ENCODE measurements around the gene GANAB.

GANAB gene

GRCh38 chr11:62601122-62601371 is 45.4 kb downstream of the GANAB start:
- DNase-seq (ENCODE audit: low spot score) = no peak
- Histone ChIP-seq H3K27me3 (ENCODE audit: control insufficient read depth in 3 of 3, insufficient read depth in 3 of 3, low read depth in 1 of 3, low read length in 3 of 3) (peaks cover 0 to 17% (median 0%) of the 10 kb centered on the region in 3 experiments), H2BK15ac (ENCODE audit: low read length) (peak overlapping the region; percentile 39), H4K8ac (ENCODE audit: low read depth, low read length) (no peak overlapping the region), H3K9me3 (replicated peaks in 1 of 2; ENCODE audit: control insufficient read depth in 2 of 2, insufficient read depth in 1 of 2, low read depth in 1 of 2, low read length in 2 of 2) (no peaks in the 10 kb centered on the region), H3K4me1 (ENCODE audit: control insufficient read depth in 2 of 2, insufficient read depth in 1 of 2, low read depth in 1 of 2, low read length in 2 of 2) (peaks cover 19 to 37% of the 10 kb centered on the region in 2 donors), H2BK120ac (ENCODE audit: low read depth, low read length) (peak overlapping the region; percentile 65), H3K18ac (ENCODE audit: low read length) (peak overlapping the region; percentile 97), H3K36me3 (replicated peaks in 1 of 2; ENCODE audit: control insufficient read depth in 2 of 2, insufficient read depth in 2 of 2, low read length in 2 of 2) (peaks cover 27 to 54% of the 10 kb centered on the region in 2 donors), H3K4ac (ENCODE audit: low read length) (no peak overlapping the region), H2BK12ac (ENCODE audit: low read length) (peak overlapping the region; percentile 76), H3K23ac (ENCODE audit: low read depth, low read length, poor library complexity) (peak overlapping the region; percentile 90), H3K27ac (replicated peaks; ENCODE audit: low read length) (peak overlapping the region; percentile 84), H3K4me2 (ENCODE audit: insufficient read depth, low read length, poor library complexity, severe bottlenecking) (peak overlapping the region; percentile 71), H3K9ac (ENCODE audit: low read depth, low read length, poor library complexity) (peak overlapping the region; percentile 97), H3K14ac (ENCODE audit: low read length) (peak overlapping the region; percentile 92), H3K79me1 (ENCODE audit: low read depth, low read length) (peaks cover 8% of the 10 kb centered on the region), H2AK5ac (ENCODE audit: low read depth, low read length) (peak overlapping the region; percentile 94), H2BK5ac (ENCODE audit: low read length) (peak overlapping the region; percentile 82), H3K4me3 (ENCODE audit: low read length in 2 of 2) (peak overlapping the region; percentile 84 to 95), H4K91ac (ENCODE audit: low read depth, low read length, poor library complexity) (peak overlapping the region; percentile 5), H2AFZ (ENCODE audit: low read length) (peak overlapping the region; percentile 86)
- WGBS, 2 donors (ENCODE audit: extremely low coverage in 2 of 2, insufficient read length in 2 of 2, insufficient replicate concordance in 1 of 2) = no CpG with 5 or more reads among the region's 30 CpGs

GRCh38 chr11:62600367-62601121 is 45.9 kb downstream of the GANAB start:
- no CpG with 5 or more reads among the region's 26 CpGs for WGBS, 2 donors (ENCODE audit: extremely low coverage in 2 of 2, insufficient read length in 2 of 2, insufficient replicate concordance in 1 of 2)
- Histone ChIP-seq H3K27ac (replicated peaks; ENCODE audit: low read length) (no peak overlapping the region), H4K91ac (ENCODE audit: low read depth, low read length, poor library complexity) (no peak overlapping the region), H2AFZ (ENCODE audit: low read length) (peak overlapping the region; percentile 86), H3K27me3 (ENCODE audit: control insufficient read depth in 3 of 3, insufficient read depth in 3 of 3, low read depth in 1 of 3, low read length in 3 of 3) (peaks cover 0 to 17% (median 0%) of the 10 kb centered on the region in 3 experiments), H3K9ac (ENCODE audit: low read depth, low read length, poor library complexity) (peak overlapping the region; percentile 97), H2BK120ac (ENCODE audit: low read depth, low read length) (peak overlapping the region; percentile 65), H3K4me1 (ENCODE audit: control insufficient read depth in 2 of 2, insufficient read depth in 1 of 2, low read depth in 1 of 2, low read length in 2 of 2) (peaks cover 17 to 37% of the 10 kb centered on the region in 2 donors), H3K18ac (ENCODE audit: low read length) (peak overlapping the region; percentile 97), H3K4me3 (ENCODE audit: low read length in 2 of 2) (peak overlapping the region; percentile 84 to 95), H3K14ac (ENCODE audit: low read length) (peak overlapping the region; percentile 92), H4K8ac (ENCODE audit: low read depth, low read length) (no peak overlapping the region), H3K4ac (ENCODE audit: low read length) (no peak overlapping the region), H2BK12ac (ENCODE audit: low read length) (no peak overlapping the region), H2BK5ac (ENCODE audit: low read length) (peak overlapping the region; percentile 82), H3K36me3 (replicated peaks in 1 of 2; ENCODE audit: control insufficient read depth in 2 of 2, insufficient read depth in 2 of 2, low read length in 2 of 2) (peaks cover 32 to 54% of the 10 kb centered on the region in 2 donors), H3K4me2 (ENCODE audit: insufficient read depth, low read length, poor library complexity, severe bottlenecking) (peak overlapping the region; percentile 71), H3K9me3 (replicated peaks in 1 of 2; ENCODE audit: control insufficient read depth in 2 of 2, insufficient read depth in 1 of 2, low read depth in 1 of 2, low read length in 2 of 2) (no peaks in the 10 kb centered on the region), H2BK15ac (ENCODE audit: low read length) (no peak overlapping the region), H2AK5ac (ENCODE audit: low read depth, low read length) (peak overlapping the region; percentile 94), H3K23ac (ENCODE audit: low read depth, low read length, poor library complexity) (peak overlapping the region; percentile 90), H3K79me1 (ENCODE audit: low read depth, low read length) (peaks cover 8% of the 10 kb centered on the region)
- DNase-seq (ENCODE audit: low spot score) = no peak

GRCh38 chr11:62599901-62600300 is 46.5 kb downstream of the GANAB start:
- H3K27ac ChIP-seq (replicated peaks; ENCODE audit: low read length) = no peak overlapping the region

GRCh38 chr11:62599069-62599696 is 47.2 kb downstream of the GANAB start:
- Histone ChIP-seq H2BK5ac (ENCODE audit: low read length) (no peak overlapping the region), H3K18ac (ENCODE audit: low read length) (no peak overlapping the region), H3K9ac (ENCODE audit: low read depth, low read length, poor library complexity) (no peak overlapping the region), H3K4me2 (ENCODE audit: insufficient read depth, low read length, poor library complexity, severe bottlenecking) (no peak overlapping the region), H2BK12ac (ENCODE audit: low read length) (no peak overlapping the region), H3K79me1 (ENCODE audit: low read depth, low read length) (peaks cover 8% of the 10 kb centered on the region), H3K27ac (replicated peaks; ENCODE audit: low read length) (no peak overlapping the region), H2AFZ (ENCODE audit: low read length) (no peak overlapping the region), H3K4me3 (ENCODE audit: low read length in 2 of 2) (peak overlapping the region in 1 of 2 donors; percentile 84), H2BK15ac (ENCODE audit: low read length) (no peak overlapping the region), H4K91ac (ENCODE audit: low read depth, low read length, poor library complexity) (no peak overlapping the region), H3K27me3 (ENCODE audit: control insufficient read depth in 3 of 3, insufficient read depth in 3 of 3, low read depth in 1 of 3, low read length in 3 of 3) (peaks cover 0 to 17% (median 0%) of the 10 kb centered on the region in 3 experiments), H3K4ac (ENCODE audit: low read length) (no peak overlapping the region), H2BK120ac (ENCODE audit: low read depth, low read length) (no peak overlapping the region), H3K14ac (ENCODE audit: low read length) (no peak overlapping the region), H3K9me3 (replicated peaks in 1 of 2; ENCODE audit: control insufficient read depth in 2 of 2, insufficient read depth in 1 of 2, low read depth in 1 of 2, low read length in 2 of 2) (no peaks in the 10 kb centered on the region), H3K23ac (ENCODE audit: low read depth, low read length, poor library complexity) (no peak overlapping the region), H3K36me3 (replicated peaks in 1 of 2; ENCODE audit: control insufficient read depth in 2 of 2, insufficient read depth in 2 of 2, low read length in 2 of 2) (peaks cover 43 to 64% of the 10 kb centered on the region in 2 donors), H2AK5ac (ENCODE audit: low read depth, low read length) (no peak overlapping the region), H3K4me1 (ENCODE audit: control insufficient read depth in 2 of 2, insufficient read depth in 1 of 2, low read depth in 1 of 2, low read length in 2 of 2) (peaks cover 9 to 25% of the 10 kb centered on the region in 2 donors), H4K8ac (ENCODE audit: low read depth, low read length) (no peak overlapping the region)
- 100% methylated on average over 2 of the region's 7 CpGs; no CpG with 5 or more reads in 1 of the 2 donors for WGBS, 2 donors (ENCODE audit: extremely low coverage in 2 of 2, insufficient read length in 2 of 2, insufficient replicate concordance in 1 of 2)
- peak; percentile 59 for DNase-seq (ENCODE audit: low spot score)

More at GRCh38 chr11:62599901-62600300, 46.5 kb downstream of the GANAB start:
- Histone ChIP-seq H3K36me3 (replicated peaks in 1 of 2; ENCODE audit: control insufficient read depth in 2 of 2, insufficient read depth in 2 of 2, low read length in 2 of 2) (peaks cover 39 to 57% of the 10 kb centered on the region in 2 donors), H3K4me1 (ENCODE audit: control insufficient read depth in 2 of 2, insufficient read depth in 1 of 2, low read depth in 1 of 2, low read length in 2 of 2) (peaks cover 12 to 32% of the 10 kb centered on the region in 2 donors), H2AK5ac (ENCODE audit: low read depth, low read length) (no peak overlapping the region), H3K9ac (ENCODE audit: low read depth, low read length, poor library complexity) (no peak overlapping the region), H2BK12ac (ENCODE audit: low read length) (no peak overlapping the region), H3K18ac (ENCODE audit: low read length) (no peak overlapping the region), H3K79me1 (ENCODE audit: low read depth, low read length) (peaks cover 8% of the 10 kb centered on the region), H3K4me3 (ENCODE audit: low read length in 2 of 2) (peak overlapping the region in 1 of 2 donors; percentile 84), H3K23ac (ENCODE audit: low read depth, low read length, poor library complexity) (no peak overlapping the region), H2BK15ac (ENCODE audit: low read length) (no peak overlapping the region), H2AFZ (ENCODE audit: low read length) (no peak overlapping the region), H3K4ac (ENCODE audit: low read length) (no peak overlapping the region), H3K14ac (ENCODE audit: low read length) (no peak overlapping the region), H2BK5ac (ENCODE audit: low read length) (no peak overlapping the region), H3K9me3 (replicated peaks in 1 of 2; ENCODE audit: control insufficient read depth in 2 of 2, insufficient read depth in 1 of 2, low read depth in 1 of 2, low read length in 2 of 2) (no peaks in the 10 kb centered on the region), H3K4me2 (ENCODE audit: insufficient read depth, low read length, poor library complexity, severe bottlenecking) (no peak overlapping the region), H2BK120ac (ENCODE audit: low read depth, low read length) (no peak overlapping the region), H4K8ac (ENCODE audit: low read depth, low read length) (no peak overlapping the region), H3K27me3 (ENCODE audit: control insufficient read depth in 3 of 3, insufficient read depth in 3 of 3, low read depth in 1 of 3, low read length in 3 of 3) (peaks cover 0 to 17% (median 0%) of the 10 kb centered on the region in 3 experiments), H4K91ac (ENCODE audit: low read depth, low read length, poor library complexity) (no peak overlapping the region)
- 100% methylated on average over 1 to 2 of the region's 5 CpGs for WGBS, 2 donors (ENCODE audit: extremely low coverage in 2 of 2, insufficient read length in 2 of 2, insufficient replicate concordance in 1 of 2)
- no peak for DNase-seq (ENCODE audit: low spot score)
